ENCODE results near the gene TJP2. TPM values are rescaled to one million over a fixed set of nuclear protein-coding genes. Genes with fewer than 3 reads are reported as not detected.

The TJP2 gene
- total RNA-seq, 2 experiments from 2014 or later: 6.3 to 8.0 TPM

GRCh38 chr9:69184266-69184665 lies 10.2 kb downstream of the TJP2 start:
- Mint-ChIP-seq H3K36me3 (ENCODE audit: low read depth) (no peaks in the 10 kb centered on the region), H3K4me1 (ENCODE audit: low read depth) (peaks cover 20% of the 10 kb centered on the region), H3K9me3 (no peaks in the 10 kb centered on the region), H3K4me3 (no peak overlapping the region), H3K27ac (no peak overlapping the region), H3K27me3 (no peaks in the 10 kb centered on the region)
- ChIA-PET CTCF (interaction anchor here (0.8 kb wide), 1 partner anchor 9 kb away, joined by 3 read pairs; no protein-coding TSS in a partner anchor), POLR2A (no interaction called here)
- Histone ChIP-seq H3K27ac (ENCODE audit: low read depth in 1 of 2, low read length in 2 of 2) (no peak overlapping the region), H3K4me3 (ENCODE audit: low read length) (no peak overlapping the region), H3K27me3 (ENCODE audit: control insufficient read depth in 1 of 2, insufficient read depth in 2 of 2, low read length in 2 of 2) (no peaks in the 10 kb centered on the region), H3K36me3 (ENCODE audit: insufficient read depth, low read length) (no peaks in the 10 kb centered on the region), H3K9me3 (ENCODE audit: control insufficient read depth in 1 of 2, insufficient read depth in 1 of 2, low read length in 2 of 2) (no peaks in the 10 kb centered on the region), H3K4me1 (ENCODE audit: insufficient read depth, low read length) (peaks cover 4% of the 10 kb centered on the region)
- intact Hi-C loops (cut with DNase I, micrococcal nuclease): no loop called here
- TF ChIP-seq CTCF (IDR thresholded peaks at IDR 0.05): no peak
- DNase-seq (no peak), ATAC-seq (ENCODE audit: poor library complexity) (no peak)

GRCh38 chr9:69186841-69187611 lies 12.9 kb downstream of the TJP2 start:
- intact Hi-C loops (cut with DNase I, micrococcal nuclease): no loop called here
- no peaks in the 10 kb centered on the region for H3K36me3 ChIP-seq (ENCODE audit: insufficient read depth, low read length)
- TF ChIP-seq CTCF (IDR thresholded peaks at IDR 0.05): no peak
- H3K4me1 Mint-ChIP-seq (ENCODE audit: low read depth): peaks cover 14% of the 10 kb centered on the region
- H3K27me3 ChIP-seq (ENCODE audit: control insufficient read depth in 1 of 2, insufficient read depth in 2 of 2, low read length in 2 of 2): no peaks in the 10 kb centered on the region
- H3K27ac ChIP-seq (ENCODE audit: low read depth in 1 of 2, low read length in 2 of 2): no peak overlapping the region
- ChIA-PET CTCF (no interaction called here), POLR2A (no interaction called here)
- no peaks in the 10 kb centered on the region for H3K9me3 ChIP-seq (ENCODE audit: control insufficient read depth in 1 of 2, insufficient read depth in 1 of 2, low read length in 2 of 2)
- no peaks in the 10 kb centered on the region for H3K27me3 Mint-ChIP-seq
- no peak overlapping the region for H3K4me3 Mint-ChIP-seq
- DNase-seq (no peak), ATAC-seq (ENCODE audit: poor library complexity) (no peak)
- no peaks in the 10 kb centered on the region for H3K36me3 Mint-ChIP-seq (ENCODE audit: low read depth)
- H3K4me3 ChIP-seq (ENCODE audit: low read length): no peak overlapping the region
- H3K4me1 ChIP-seq (ENCODE audit: insufficient read depth, low read length): no peaks in the 10 kb centered on the region
- H3K27ac Mint-ChIP-seq: no peak overlapping the region
- no peaks in the 10 kb centered on the region for H3K9me3 Mint-ChIP-seq

GRCh38 chr9:69188975-69189374 lies 14.9 kb downstream of the TJP2 start:
- no peaks in the 10 kb centered on the region for H3K36me3 Mint-ChIP-seq (ENCODE audit: low read depth)
- H3K27ac Mint-ChIP-seq: no peak overlapping the region
- ATAC-seq (ENCODE audit: poor library complexity) (no peak), DNase-seq (no peak)
- peaks cover 27% of the 10 kb centered on the region for H3K4me1 Mint-ChIP-seq (ENCODE audit: low read depth)
- H3K4me3 Mint-ChIP-seq: no peak overlapping the region
- no peaks in the 10 kb centered on the region for H3K9me3 Mint-ChIP-seq
- H3K4me1 ChIP-seq (ENCODE audit: insufficient read depth, low read length): peaks cover 3% of the 10 kb centered on the region
- intact Hi-C loops (cut with DNase I, micrococcal nuclease): loop anchor here in 1 of 2 experiments (2.0 kb wide), 1 partner anchor 40 kb away; no protein-coding TSS in a partner anchor
- H3K36me3 ChIP-seq (ENCODE audit: insufficient read depth, low read length): no peaks in the 10 kb centered on the region
- no peak for TF ChIP-seq CTCF (IDR thresholded peaks at IDR 0.05)
- H3K4me3 ChIP-seq (ENCODE audit: low read length): no peak overlapping the region
- no peaks in the 10 kb centered on the region for H3K9me3 ChIP-seq (ENCODE audit: control insufficient read depth in 1 of 2, insufficient read depth in 1 of 2, low read length in 2 of 2)
- H3K27me3 ChIP-seq (ENCODE audit: control insufficient read depth in 1 of 2, insufficient read depth in 2 of 2, low read length in 2 of 2): no peaks in the 10 kb centered on the region
- ChIA-PET POLR2A (no interaction called here), CTCF (no interaction called here)
- H3K27ac ChIP-seq (ENCODE audit: low read depth in 1 of 2, low read length in 2 of 2): no peak overlapping the region
- no peaks in the 10 kb centered on the region for H3K27me3 Mint-ChIP-seq
